ENCODE data around the gene GPX1.

GPX1 gene

DNA sequence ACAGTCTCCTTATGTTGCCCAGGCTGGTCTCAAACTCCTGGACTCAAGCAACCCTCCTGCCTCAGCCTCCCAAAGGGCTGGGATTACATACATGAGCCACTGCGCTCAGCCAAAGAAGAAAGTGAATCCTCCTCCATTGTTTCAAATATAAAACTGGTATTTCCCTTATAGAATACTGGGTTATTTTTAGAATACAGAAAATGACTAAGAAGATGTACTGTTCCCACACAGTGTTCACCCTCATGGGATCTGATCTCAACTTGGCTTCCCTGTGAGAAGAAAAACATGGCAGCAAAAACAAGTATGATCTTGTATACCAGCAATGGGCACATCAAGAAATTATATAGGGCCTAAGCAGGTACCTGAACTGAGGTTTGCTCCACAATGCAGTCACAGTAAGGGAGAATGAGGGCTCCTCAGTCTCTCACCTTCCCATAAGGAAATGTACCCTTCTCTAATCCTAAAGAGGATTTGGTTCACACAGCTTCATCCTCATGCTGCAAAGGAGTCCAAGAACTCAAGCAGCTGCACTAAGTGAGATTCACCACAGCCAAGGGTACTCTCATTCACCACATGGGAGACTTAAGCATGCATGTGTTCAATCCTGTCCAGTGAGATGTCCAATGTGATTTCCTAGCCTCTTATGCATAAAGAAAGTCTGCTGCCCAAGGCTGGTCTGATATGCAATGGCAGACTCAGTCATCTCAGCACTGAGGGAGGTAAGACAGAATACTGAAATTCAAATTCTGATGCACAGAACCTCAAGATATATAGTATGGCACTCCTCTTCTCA lies 44.1 kb downstream of the GPX1 start:
- H3K9me3 ChIP-seq (ENCODE audit: insufficient read depth, low read depth, low read length): no peaks in the 10 kb centered on the region
- no peak overlapping the region for H4K8ac ChIP-seq (ENCODE audit: low read depth, low read length)
- H3K18ac ChIP-seq (ENCODE audit: low read length): no peak overlapping the region
- no peak overlapping the region for H2BK120ac ChIP-seq (ENCODE audit: insufficient read depth, low read length, poor library complexity)
- H3K27me3 ChIP-seq (ENCODE audit: insufficient read depth, low read length): no peaks in the 10 kb centered on the region
- H3K14ac ChIP-seq (ENCODE audit: low read length): no peak overlapping the region
- no peak overlapping the region for H3K4ac ChIP-seq (ENCODE audit: low read depth, low read length)
- no CpG with 5 or more reads among the region's 1 CpG for WGBS (ENCODE audit: extremely low coverage, insufficient coverage, insufficient read length)
- no peak overlapping the region for H2BK12ac ChIP-seq (ENCODE audit: low read length)
- no peak overlapping the region for H4K12ac ChIP-seq (ENCODE audit: low read depth, low read length)
- no peak overlapping the region for H2AFZ ChIP-seq (ENCODE audit: insufficient read depth, low read length, poor library complexity)
- H3K27ac ChIP-seq (ENCODE audit: low read depth, low read length): no peak overlapping the region
- no peak overlapping the region for H3K23ac ChIP-seq (ENCODE audit: low read length)
- H3K4me1 ChIP-seq (ENCODE audit: control insufficient read depth in 1 of 2, insufficient read depth in 2 of 2, low read length in 2 of 2): no peaks in the 10 kb centered on the region
- H2BK5ac ChIP-seq (ENCODE audit: low read depth, low read length, poor library complexity): no peak overlapping the region
- H4K91ac ChIP-seq (ENCODE audit: low read depth, low read length): no peak overlapping the region
- no peaks in the 10 kb centered on the region for H3K79me1 ChIP-seq (ENCODE audit: low read length)
- no peak overlapping the region for H3K4me2 ChIP-seq (ENCODE audit: low read length)
- H3K36me3 ChIP-seq (ENCODE audit: control insufficient read depth in 1 of 2, insufficient read depth in 2 of 2, low read length in 2 of 2): peaks cover 34 to 38% of the 10 kb centered on the region in 2 experiments
- DNase-seq: no peak
- no peak overlapping the region for H3K4me3 ChIP-seq (ENCODE audit: low read depth, low read length)
- H3K9ac ChIP-seq (ENCODE audit: low read length): no peak overlapping the region
- no peaks in the 10 kb centered on the region for H3K79me2 ChIP-seq (ENCODE audit: control insufficient read depth, insufficient read depth, low read length, poor library complexity)
- H2AK5ac ChIP-seq (ENCODE audit: low read length): no peak overlapping the region

GRCh38 chr3:49311283-49311682 lies 46.9 kb downstream of the GPX1 start:
- no peak overlapping the region for H3K14ac ChIP-seq (ENCODE audit: low read length)
- no peaks in the 10 kb centered on the region for H3K4me1 ChIP-seq (ENCODE audit: control insufficient read depth in 1 of 2, insufficient read depth in 2 of 2, low read length in 2 of 2)
- no peak overlapping the region for H4K12ac ChIP-seq (ENCODE audit: low read depth, low read length)
- no peak overlapping the region for H2AFZ ChIP-seq (ENCODE audit: insufficient read depth, low read length, poor library complexity)
- H3K18ac ChIP-seq (ENCODE audit: low read length): no peak overlapping the region
- no peaks in the 10 kb centered on the region for H3K9me3 ChIP-seq (ENCODE audit: insufficient read depth, low read depth, low read length)
- H3K4me2 ChIP-seq (ENCODE audit: low read length): no peak overlapping the region
- H3K79me1 ChIP-seq (ENCODE audit: low read length): no peaks in the 10 kb centered on the region
- H2BK5ac ChIP-seq (ENCODE audit: low read depth, low read length, poor library complexity): no peak overlapping the region
- H3K9ac ChIP-seq (ENCODE audit: low read length): no peak overlapping the region
- H2AK5ac ChIP-seq (ENCODE audit: low read length): no peak overlapping the region
- no peak overlapping the region for H4K91ac ChIP-seq (ENCODE audit: low read depth, low read length)
- no peaks in the 10 kb centered on the region for H3K27me3 ChIP-seq (ENCODE audit: insufficient read depth, low read length)
- H4K8ac ChIP-seq (ENCODE audit: low read depth, low read length): no peak overlapping the region
- no CpG with 5 or more reads among the region's 3 CpGs for WGBS (ENCODE audit: extremely low coverage, insufficient coverage, insufficient read length)
- no peak overlapping the region for H3K4ac ChIP-seq (ENCODE audit: low read depth, low read length)
- no peak overlapping the region for H2BK12ac ChIP-seq (ENCODE audit: low read length)
- H3K79me2 ChIP-seq (ENCODE audit: control insufficient read depth, insufficient read depth, low read length, poor library complexity): no peaks in the 10 kb centered on the region
- no peak overlapping the region for H2BK120ac ChIP-seq (ENCODE audit: insufficient read depth, low read length, poor library complexity)
- no peak overlapping the region for H3K23ac ChIP-seq (ENCODE audit: low read length)
- H3K36me3 ChIP-seq (ENCODE audit: control insufficient read depth in 1 of 2, insufficient read depth in 2 of 2, low read length in 2 of 2): peaks cover 26 to 35% of the 10 kb centered on the region in 2 experiments
- H3K4me3 ChIP-seq (ENCODE audit: low read depth, low read length): no peak overlapping the region
- no peak for DNase-seq
- no peak overlapping the region for H3K27ac ChIP-seq (ENCODE audit: low read depth, low read length)

DNA sequence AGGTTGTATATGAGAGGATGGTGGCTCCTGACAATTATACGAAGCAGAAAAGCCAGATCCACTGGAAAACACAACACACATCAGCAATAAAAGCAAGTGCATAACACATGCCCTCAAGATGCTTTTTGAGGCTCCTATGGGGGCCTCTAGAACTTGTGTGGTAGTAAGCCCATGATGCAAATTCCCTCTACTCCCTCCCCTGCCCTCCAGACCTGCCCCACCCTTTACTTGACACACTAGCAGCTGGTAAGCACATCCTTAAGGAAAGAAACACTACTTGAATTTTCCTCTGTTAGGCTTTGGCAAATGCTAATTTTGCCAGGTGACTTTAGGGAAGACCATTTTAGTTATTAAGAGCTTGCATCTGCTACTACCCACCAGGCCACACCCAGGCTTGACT lies 47.5 kb downstream of the GPX1 start:
- Histone ChIP-seq H3K4me3 (ENCODE audit: low read depth, low read length) (no peak overlapping the region), H2BK5ac (ENCODE audit: low read depth, low read length, poor library complexity) (no peak overlapping the region), H2BK12ac (ENCODE audit: low read length) (no peak overlapping the region), H3K9me3 (ENCODE audit: insufficient read depth, low read depth, low read length) (no peaks in the 10 kb centered on the region), H2AK5ac (ENCODE audit: low read length) (no peak overlapping the region), H3K27me3 (ENCODE audit: insufficient read depth, low read length) (no peaks in the 10 kb centered on the region), H3K4me2 (ENCODE audit: low read length) (no peak overlapping the region), H3K36me3 (ENCODE audit: control insufficient read depth in 1 of 2, insufficient read depth in 2 of 2, low read length in 2 of 2) (peaks cover 27 to 38% of the 10 kb centered on the region in 2 experiments), H2BK120ac (ENCODE audit: insufficient read depth, low read length, poor library complexity) (no peak overlapping the region), H3K14ac (ENCODE audit: low read length) (no peak overlapping the region), H3K4me1 (ENCODE audit: control insufficient read depth in 1 of 2, insufficient read depth in 2 of 2, low read length in 2 of 2) (no peaks in the 10 kb centered on the region), H3K4ac (ENCODE audit: low read depth, low read length) (no peak overlapping the region), H3K27ac (ENCODE audit: low read depth, low read length) (no peak overlapping the region), H4K12ac (ENCODE audit: low read depth, low read length) (no peak overlapping the region), H3K79me2 (ENCODE audit: control insufficient read depth, insufficient read depth, low read length, poor library complexity) (no peaks in the 10 kb centered on the region), H3K18ac (ENCODE audit: low read length) (no peak overlapping the region), H3K79me1 (ENCODE audit: low read length) (no peaks in the 10 kb centered on the region), H4K8ac (ENCODE audit: low read depth, low read length) (no peak overlapping the region), H3K23ac (ENCODE audit: low read length) (no peak overlapping the region), H2AFZ (ENCODE audit: insufficient read depth, low read length, poor library complexity) (no peak overlapping the region), H3K9ac (ENCODE audit: low read length) (no peak overlapping the region), H4K91ac (ENCODE audit: low read depth, low read length) (no peak overlapping the region)
- no peak for DNase-seq
- WGBS (ENCODE audit: extremely low coverage, insufficient coverage, insufficient read length): no CpG with 5 or more reads among the region's 1 CpG
